GM19328 (cell line): ENCODE data around the gene RNF40.

Experiments used
- ATAC-seq: cut with Tn5 transposase; IDR thresholded peaks from one replicate; pipeline ENCODE4 v1.9.1; 2021; ENCODE audit warnings: mild to moderate bottlenecking, moderate library complexity; ENCODE audit not compliant: unreplicated experiment

Gene RNF40

GRCh38 chr16:30740364-30741251, 21.5 kb upstream of the RNF40 start:
- no peak for ATAC-seq

- no peak for ATAC-seq
Measured at GRCh38 chr16:30741461-30741914, 20.6 kb upstream of the RNF40 start.

GRCh38 chr16:30743716-30744115, 18.4 kb upstream of the RNF40 start:
- no peak for ATAC-seq

GRCh38 chr16:30744183-30744582, 17.9 kb upstream of the RNF40 start:
- ATAC-seq = no peak

GRCh38 chr16:30745082-30745481, 17.0 kb upstream of the RNF40 start:
- ATAC-seq = no peak

- no peak for ATAC-seq
Measured at GRCh38 chr16:30746638-30747175, 15.4 kb upstream of the RNF40 start.

- ATAC-seq = no peak
Measured at GRCh38 chr16:30747331-30747730, 14.8 kb upstream of the RNF40 start.

GRCh38 chr16:30747799-30748633, 14.1 kb upstream of the RNF40 start, which contains the start of gene PHKG2:
Gene PHKG2, plus strand, starts transcription at chr16:30748425. Its CDS starts 396 bp downstream, at chr16:30748821.
- ATAC-seq = peak; percentile 98

- no peak for ATAC-seq
Measured at GRCh38 chr16:30748634-30749445, 13.3 kb upstream of the RNF40 start.

GRCh38 chr16:30750201-30750600, 11.9 kb upstream of the RNF40 start:
- ATAC-seq = no peak

GRCh38 chr16:30750876-30751465, 11.2 kb upstream of the RNF40 start:
- ATAC-seq = no peak

GRCh38 chr16:30753596-30753995, 8.5 kb upstream of the RNF40 start:
- ATAC-seq = no peak

GRCh38 chr16:30755955-30756780, 6.0 kb upstream of the RNF40 start:
- ATAC-seq = no peak

- ATAC-seq = no peak
Measured at GRCh38 chr16:30756781-30757100, 5.4 kb upstream of the RNF40 start.

- ATAC-seq = no peak
Measured at GRCh38 chr16:30757316-30757715, 4.8 kb upstream of the RNF40 start.

- ATAC-seq = no peak
Measured at GRCh38 chr16:30758988-30759491, 3.1 kb upstream of the RNF40 start.

GRCh38 chr16:30760001-30760559, 2.0 kb upstream of the RNF40 start:
- ATAC-seq = no peak

- no peak for ATAC-seq
Measured at GRCh38 chr16:30760577-30761426, 1.3 kb upstream of the RNF40 start.
